ENCODE data around the gene NEURL1.

DNA sequence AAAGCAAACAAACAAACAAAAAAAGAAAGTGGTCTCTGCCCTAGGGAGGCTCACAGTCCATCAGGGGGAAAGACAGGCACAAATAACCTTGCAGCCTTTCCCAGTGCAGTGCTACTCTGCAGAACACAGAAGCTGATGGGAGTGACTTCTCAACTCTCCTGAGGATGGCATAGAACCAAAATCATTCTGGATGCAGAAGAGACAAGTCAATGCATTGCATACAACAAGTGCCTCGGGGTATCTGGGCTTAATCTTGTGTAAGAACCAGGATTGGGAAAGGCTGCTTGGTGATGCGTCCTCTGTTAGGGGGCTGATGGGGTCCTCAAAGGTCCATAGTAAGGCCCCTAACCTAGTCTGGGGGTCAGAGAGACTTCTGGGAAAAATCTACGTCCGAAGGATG is 68.9 kb downstream of the NEURL1 start:
- TF ChIP-seq, protein P1, sequence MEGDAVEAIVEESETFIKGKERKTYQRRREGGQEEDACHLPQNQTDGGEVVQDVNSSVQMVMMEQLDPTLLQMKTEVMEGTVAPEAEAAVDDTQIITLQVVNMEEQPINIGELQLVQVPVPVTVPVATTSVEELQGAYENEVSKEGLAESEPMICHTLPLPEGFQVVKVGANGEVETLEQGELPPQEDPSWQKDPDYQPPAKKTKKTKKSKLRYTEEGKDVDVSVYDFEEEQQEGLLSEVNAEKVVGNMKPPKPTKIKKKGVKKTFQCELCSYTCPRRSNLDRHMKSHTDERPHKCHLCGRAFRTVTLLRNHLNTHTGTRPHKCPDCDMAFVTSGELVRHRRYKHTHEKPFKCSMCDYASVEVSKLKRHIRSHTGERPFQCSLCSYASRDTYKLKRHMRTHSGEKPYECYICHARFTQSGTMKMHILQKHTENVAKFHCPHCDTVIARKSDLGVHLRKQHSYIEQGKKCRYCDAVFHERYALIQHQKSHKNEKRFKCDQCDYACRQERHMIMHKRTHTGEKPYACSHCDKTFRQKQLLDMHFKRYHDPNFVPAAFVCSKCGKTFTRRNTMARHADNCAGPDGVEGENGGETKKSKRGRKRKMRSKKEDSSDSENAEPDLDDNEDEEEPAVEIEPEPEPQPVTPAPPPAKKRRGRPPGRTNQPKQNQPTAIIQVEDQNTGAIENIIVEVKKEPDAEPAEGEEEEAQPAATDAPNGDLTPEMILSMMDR (IDR thresholded peaks at IDR 0.05), result no peak
- no peak for TF ChIP-seq POLR2A (IDR thresholded peaks at IDR 0.05)

Data from Peyer's patch (tissue), 4 donors.